Prostate gland (tissue), 2 donors: ENCODE measurements around the gene SMIM15. TPM values are rescaled to one million over a fixed set of nuclear protein-coding genes. Genes with fewer than 3 reads are reported as not detected.

Source experiments
- DNase-seq: peaks from one replicate; pipeline ENCODE4 v3.0.0-alpha.2; 2019; ENCODE audit warnings: low spot score
- H3K27ac ChIP-seq, 2 donors: fragments of 200-600 bp; sonication (generic); 2 replicates each; pipeline ENCODE4 v1.5.1; 2017 to 2019
- H3K27me3 ChIP-seq: fragments of 200-600 bp; sonication (generic); replicated peaks from 2 replicates; pipeline ENCODE4 v1.5.1; 2019; ENCODE audit not compliant: insufficient read depth
- H3K36me3 ChIP-seq, 2 donors: fragments of 200-600 bp; sonication (generic); 1 replicate in 1 of 2; 2 replicates in 1 of 2; pipeline versions ENCODE4 v1.5.1 to v1.8.1; 2017 to 2019
- H3K4me1 ChIP-seq: fragments of 200-600 bp; sonication (generic); replicated peaks from 2 replicates; pipeline ENCODE4 v1.5.1; 2019
- H3K4me3 ChIP-seq, 2 donors: fragments of 200-600 bp; sonication (generic); 2 replicates each; pipeline ENCODE4 v1.5.1; 2017 to 2019
- H3K9me3 ChIP-seq: fragments of 200-600 bp; sonication (generic); 2 replicates; pipeline ENCODE4 v1.5.1; 2017
- CTCF ChIP-seq, 4 experiments: fragments of 200-600 bp in 2 of 4; fragments of 450-650 bp in 2 of 4; sonication (generic) in 2 of 4; IDR thresholded peaks; 1 replicate in 3 of 4; 2 replicates in 1 of 4; pipeline ENCODE4 v1.5.1; 2016 to 2019; ENCODE audit warnings: antibody characterized with exemption in 4 of 4, mild to moderate bottlenecking in 2 of 4, moderate library complexity in 2 of 4
- POLR2A ChIP-seq: fragments of 450-650 bp; IDR thresholded peaks from one replicate; pipeline ENCODE4 v1.6.1; 2016; ENCODE audit warnings: antibody characterized with exemption, mild to moderate bottlenecking
- POLR2AphosphoS5 ChIP-seq: sonication (generic); formaldehyde crosslinking; IDR thresholded peaks from one replicate; pipeline ENCODE4 v1.6.1; 2017; ENCODE audit warnings: antibody characterized with exemption
- WGBS: methylation state at CpG from one replicate; pipeline ENCODE4 v1.1.5; 2018; 5-methylcytosine and 5-hydroxymethylcytosine counted together
- intact Hi-C: fragments of 100-400 bp; cut with DNase I; formaldehyde crosslinking; loops from one replicate; pipeline ENCODE4 v1.14.2; 2022
- total RNA-seq, 2 donors: library from RNA; depleted of rRNA; stranded (reverse); fragments of >200 nt; gene quantifications; one replicate each; pipeline ENCODE4 v1.1.0, GENCODE V29; 2016

Gene SMIM15
- total RNA-seq, 2 donors from 2014 or later, result 30.0 to 53.1 TPM

- Histone ChIP-seq H3K9me3 (no peaks in the 10 kb centered on the region), H3K27ac (peak overlapping the region; percentile 95), H3K4me1 (no peaks in the 10 kb centered on the region), H3K4me3 (no peak overlapping the region), H3K27me3 (no peaks in the 10 kb centered on the region), H3K36me3 (no peaks in the 10 kb centered on the region)
- intact Hi-C loops, result loop anchor here (2.0 to 10.0 kb wide), 2 partner anchors 169 to 471 kb away; partner anchors contain the start of gene ZSWIM6
- TF ChIP-seq POLR2AphosphoS5 (no peak), CTCF (IDR thresholded peaks at IDR 0.05) (no peak), POLR2A (no peak)
- 97% methylated on average over 13 of the region's 13 CpGs for WGBS
- no peak for DNase-seq
These were observed 1.6 kb upstream of the SMIM15 start for GRCh38 chr5:61163905-61164304.

GRCh38 chr5:61162832-61163567 lies 732 bp upstream of the SMIM15 start:
- peak overlapping the region; percentile 84 to 86 for H3K4me3 ChIP-seq
- H3K36me3 ChIP-seq, result no peaks in the 10 kb centered on the region
- H3K4me1 ChIP-seq, result no peaks in the 10 kb centered on the region
- H3K9me3 ChIP-seq, result no peaks in the 10 kb centered on the region
- TF ChIP-seq POLR2A (no peak), POLR2AphosphoS5 (peak; percentile 74), CTCF (IDR thresholded peaks at IDR 0.05) (no peak)
- DNase-seq, result peak; percentile 60
- peak overlapping the region; percentile 95 for H3K27ac ChIP-seq
- intact Hi-C loops, result loop anchor here (2.0 to 10.0 kb wide), 2 partner anchors 170 to 472 kb away; partner anchors contain the start of gene ZSWIM6
- 18% methylated on average over 14 of the region's 14 CpGs for WGBS
- no peaks in the 10 kb centered on the region for H3K27me3 ChIP-seq

GRCh38 chr5:61160497-61160896 lies 1.8 kb downstream of the SMIM15 start:
- no peak overlapping the region for H3K4me3 ChIP-seq
- H3K4me1 ChIP-seq, result no peaks in the 10 kb centered on the region
- DNase-seq, result no peak
- no peaks in the 10 kb centered on the region for H3K36me3 ChIP-seq
- H3K27ac ChIP-seq, result no peak overlapping the region
- WGBS, result 94% methylated on average over 3 of the region's 3 CpGs
- no peaks in the 10 kb centered on the region for H3K27me3 ChIP-seq
- TF ChIP-seq POLR2A, result no peak
- TF ChIP-seq CTCF (IDR thresholded peaks at IDR 0.05), result no peak
- no peak for TF ChIP-seq POLR2AphosphoS5
- H3K9me3 ChIP-seq, result no peaks in the 10 kb centered on the region
- intact Hi-C loops, result loop anchor here (10.0 kb wide), 1 partner anchor 474 kb away; no protein-coding TSS in a partner anchor

- Histone ChIP-seq H3K4me3 (no peak overlapping the region), H3K36me3 (no peaks in the 10 kb centered on the region), H3K27me3 (no peaks in the 10 kb centered on the region), H3K9me3 (no peaks in the 10 kb centered on the region), H3K27ac (no peak overlapping the region), H3K4me1 (no peaks in the 10 kb centered on the region)
- no peak for DNase-seq
- 63% methylated on average over 4 of the region's 4 CpGs for WGBS
- intact Hi-C loops, result loop anchor here (10.0 kb wide), 1 partner anchor 475 kb away; no protein-coding TSS in a partner anchor
- TF ChIP-seq POLR2A (no peak), POLR2AphosphoS5 (no peak), CTCF (IDR thresholded peaks at IDR 0.05) (no peak)
These were observed 2.4 kb downstream of the SMIM15 start for GRCh38 chr5:61159836-61160235.

GRCh38 chr5:61159070-61159469 lies 3.2 kb downstream of the SMIM15 start:
- Histone ChIP-seq H3K4me1 (no peaks in the 10 kb centered on the region), H3K27ac (no peak overlapping the region), H3K4me3 (no peak overlapping the region), H3K9me3 (no peaks in the 10 kb centered on the region), H3K27me3 (no peaks in the 10 kb centered on the region), H3K36me3 (no peaks in the 10 kb centered on the region)
- intact Hi-C loops, result no loop called here
- 75% methylated on average over 3 of the region's 3 CpGs for WGBS
- TF ChIP-seq POLR2AphosphoS5, result no peak
- no peak for TF ChIP-seq CTCF (IDR thresholded peaks at IDR 0.05)
- TF ChIP-seq POLR2A, result no peak
- no peak for DNase-seq
